NCI-H345 treated with DMSO at 0.1 percent for 48 hours (cell line): Measurements from ENCODE around the gene DAB1.

Experiments
- DNase-seq: peaks from one replicate; lab custom pipeline; 2025; ENCODE audit not compliant: unreplicated experiment; lab: John Stamatoyannopoulos, UW

DAB1 gene

GRCh38 chr1:57423656-57424211 lies at the start of gene DAB1:
Gene DAB1, minus strand, starts transcription at chr1:57424060. Its CDS starts 133,030 bp downstream, at chr1:57291030.
- DNase-seq = no peak

- DNase-seq = no peak
Observed at GRCh38 chr1:57473448-57473847, 49.6 kb upstream of the DAB1 start.

GRCh38 chr1:57471995-57472394 lies 48.1 kb upstream of the DAB1 start:
- no peak for DNase-seq

GRCh38 chr1:57470036-57470435 lies 46.2 kb upstream of the DAB1 start:
- DNase-seq = no peak

GRCh38 chr1:57468641-57469523 lies 45.0 kb upstream of the DAB1 start:
- DNase-seq = no peak

- DNase-seq = no peak
Observed at GRCh38 chr1:57467830-57468229, 44.0 kb upstream of the DAB1 start.

GRCh38 chr1:57464756-57465155 lies 40.9 kb upstream of the DAB1 start:
- DNase-seq = peak; percentile 30

GRCh38 chr1:57463343-57463742 lies 39.5 kb upstream of the DAB1 start:
- DNase-seq = no peak

GRCh38 chr1:57461405-57461804 lies 37.5 kb upstream of the DAB1 start:
- DNase-seq = no peak

GRCh38 chr1:57451516-57451915 lies 27.7 kb upstream of the DAB1 start:
- DNase-seq = no peak

- DNase-seq = no peak
Observed at GRCh38 chr1:57450981-57451380, 27.1 kb upstream of the DAB1 start.

GRCh38 chr1:57447551-57447950 lies 23.7 kb upstream of the DAB1 start:
- DNase-seq = no peak

- DNase-seq = no peak
Observed at GRCh38 chr1:57443004-57443403, 19.1 kb upstream of the DAB1 start.

GRCh38 chr1:57440096-57440495 lies 16.2 kb upstream of the DAB1 start:
- no peak for DNase-seq

- DNase-seq = no peak
Observed at GRCh38 chr1:57431400-57431799, 7.5 kb upstream of the DAB1 start.

- peak; percentile 49 for DNase-seq
Observed at GRCh38 chr1:57424231-57425027, 569 bp upstream of the DAB1 start.

- DNase-seq = peak; percentile 49
Observed at GRCh38 chr1:57423135-57423655, 665 bp downstream of the DAB1 start.

GRCh38 chr1:57422271-57423134 lies 1.4 kb downstream of the DAB1 start:
- peak; percentile 49 for DNase-seq

GRCh38 chr1:57421806-57422205 lies 2.1 kb downstream of the DAB1 start:
- DNase-seq = no peak

- DNase-seq = no peak
Observed at GRCh38 chr1:57420981-57421785, 2.7 kb downstream of the DAB1 start.
